ENCODE data around the gene GNA14.

- TF ChIP-seq, protein P1, sequence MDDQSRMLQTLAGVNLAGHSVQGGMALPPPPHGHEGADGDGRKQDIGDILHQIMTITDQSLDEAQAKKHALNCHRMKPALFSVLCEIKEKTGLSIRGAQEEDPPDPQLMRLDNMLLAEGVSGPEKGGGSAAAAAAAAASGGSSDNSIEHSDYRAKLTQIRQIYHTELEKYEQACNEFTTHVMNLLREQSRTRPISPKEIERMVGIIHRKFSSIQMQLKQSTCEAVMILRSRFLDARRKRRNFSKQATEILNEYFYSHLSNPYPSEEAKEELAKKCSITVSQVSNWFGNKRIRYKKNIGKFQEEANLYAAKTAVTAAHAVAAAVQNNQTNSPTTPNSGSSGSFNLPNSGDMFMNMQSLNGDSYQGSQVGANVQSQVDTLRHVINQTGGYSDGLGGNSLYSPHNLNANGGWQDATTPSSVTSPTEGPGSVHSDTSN (CRISPR knock-in tag; IDR thresholded peaks at IDR 0.05) = no peak
- no peak for TF ChIP-seq ZNF510 (tag by site-specific recombination; IDR thresholded peaks at IDR 0.05; ENCODE audit: insufficient replicate concordance)
- TF ChIP-seq ZNF354C (tag by site-specific recombination; IDR thresholded peaks at IDR 0.05; ENCODE audit: borderline replicate concordance, low read depth) = no peak
- TF ChIP-seq CTCF (tag by site-specific recombination; IDR thresholded peaks at IDR 0.05) = no peak
- TF ChIP-seq ZNF274 (IDR thresholded peaks at IDR 0.05; ENCODE audit: low read length) = no peak
- TF ChIP-seq ZNF274 (tag by site-specific recombination; IDR thresholded peaks at IDR 0.05; ENCODE audit: borderline replicate concordance) = no peak
- no peak for TF ChIP-seq REST (tag by site-specific recombination; IDR thresholded peaks at IDR 0.05)
- no peak for TF ChIP-seq ZNF544 (tag by site-specific recombination; IDR thresholded peaks at IDR 0.05)
- TF ChIP-seq ZNF639 (tag by site-specific recombination; IDR thresholded peaks at IDR 0.05) = no peak
Measured at GRCh38 chr9:77472646-77473045, 175.5 kb downstream of the GNA14 start.
